Endodermal cell (in vitro differentiated cells): Measurements from ENCODE around the gene SERP2. TPM values are rescaled to one million over a fixed set of nuclear protein-coding genes. Genes with fewer than 3 reads are reported as not detected.

Experiments
- DNase-seq: peaks from one replicate; pipeline ENCODE4 v3.0.0-alpha.2; 2017
- H3K27ac ChIP-seq: 2 replicates; pipeline ENCODE4 v1.5.1; 2013; ENCODE audit warnings: mild to moderate bottlenecking, low read depth, low read length, moderate library complexity
- H3K27me3 ChIP-seq: 2 replicates; pipeline ENCODE4 v1.6.1; 2013; ENCODE audit warnings: mild to moderate bottlenecking, low read length, moderate library complexity; ENCODE audit not compliant: insufficient read depth, control insufficient read depth, poor library complexity, severe bottlenecking
- H3K36me3 ChIP-seq: 2 replicates; pipeline ENCODE4 v1.7.0; 2013; ENCODE audit warnings: mild to moderate bottlenecking, low read length, moderate library complexity; ENCODE audit not compliant: control insufficient read depth, insufficient read depth
- H3K4me1 ChIP-seq: one replicate; pipeline ENCODE4 v1.7.0; 2013; ENCODE audit warnings: low read length; ENCODE audit not compliant: control insufficient read depth, insufficient read depth
- H3K4me3 ChIP-seq: 2 replicates; pipeline ENCODE4 v1.5.1; 2013; ENCODE audit warnings: mild to moderate bottlenecking, low read length, moderate library complexity
- H3K9ac ChIP-seq: 2 replicates; pipeline ENCODE4 v1.6.1; 2013; ENCODE audit warnings: mild to moderate bottlenecking, low read length, moderate library complexity; ENCODE audit not compliant: poor library complexity, severe bottlenecking; ENCODE audit errors: extremely low read depth
- H3K9me3 ChIP-seq: 2 replicates; pipeline ENCODE4 v1.6.1; 2013; ENCODE audit warnings: mild to moderate bottlenecking, low read length, moderate library complexity; ENCODE audit not compliant: control insufficient read depth
- H3K27ac Mint-ChIP-seq: 2 replicates; pipeline ENCODE4 v1.8.0; 2020; ENCODE audit warnings: mixed read lengths
- H3K27me3 Mint-ChIP-seq: 2 replicates; pipeline ENCODE4 v1.8.0; 2021; ENCODE audit warnings: mild to moderate bottlenecking, mixed read lengths; ENCODE audit not compliant: insufficient read depth
- H3K36me3 Mint-ChIP-seq: 2 replicates; pipeline ENCODE4 v1.8.0; 2020; ENCODE audit warnings: low read depth, mixed read lengths
- H3K4me1 Mint-ChIP-seq: 2 replicates; pipeline ENCODE4 v1.8.0; 2020; ENCODE audit warnings: mixed read lengths
- H3K4me3 Mint-ChIP-seq: 2 replicates; pipeline ENCODE4 v1.8.0; 2020; ENCODE audit warnings: mild to moderate bottlenecking, moderate library complexity, mixed read lengths
- H3K9me3 Mint-ChIP-seq: 2 replicates; pipeline ENCODE4 v1.8.0; 2020; ENCODE audit warnings: mild to moderate bottlenecking, mixed read lengths
- WGBS, 2 experiments: methylation state at CpG; one replicate each; pipeline versions ENCODE4 v1.1.5 to v1.1.7; 2013; ENCODE audit warnings: missing lambda C conversion rate in 2 of 2, mixed read lengths in 1 of 2; ENCODE audit not compliant: insufficient coverage in 1 of 2, insufficient read length in 1 of 2; 5-methylcytosine and 5-hydroxymethylcytosine counted together
- total RNA-seq, 2 donors: library from RNA; stranded (reverse); fragmentation: NEBNext Ultra II Directional in 1 of 2; extraction: Animal tissue kit (Norgen Biotek cat#: 25700) in 1 of 2; gene quantifications; 2 replicates in 1 of 2; 3 replicates in 1 of 2; pipeline ENCODE4 v1.2.1, GENCODE V29; 2021
- TF ChIP-seq, protein P1 (sequence below): fragments of 200-600 bp; sonication (generic); conservative IDR thresholded peaks from 2 replicates; pipeline ENCODE4 v1.5.0; 2021; ENCODE audit warnings: antibody characterized with exemption, mild to moderate bottlenecking

SERP2 gene
- total RNA-seq, 2 donors from 2014 or later, result 2.9 to 3.5 TPM

DNA sequence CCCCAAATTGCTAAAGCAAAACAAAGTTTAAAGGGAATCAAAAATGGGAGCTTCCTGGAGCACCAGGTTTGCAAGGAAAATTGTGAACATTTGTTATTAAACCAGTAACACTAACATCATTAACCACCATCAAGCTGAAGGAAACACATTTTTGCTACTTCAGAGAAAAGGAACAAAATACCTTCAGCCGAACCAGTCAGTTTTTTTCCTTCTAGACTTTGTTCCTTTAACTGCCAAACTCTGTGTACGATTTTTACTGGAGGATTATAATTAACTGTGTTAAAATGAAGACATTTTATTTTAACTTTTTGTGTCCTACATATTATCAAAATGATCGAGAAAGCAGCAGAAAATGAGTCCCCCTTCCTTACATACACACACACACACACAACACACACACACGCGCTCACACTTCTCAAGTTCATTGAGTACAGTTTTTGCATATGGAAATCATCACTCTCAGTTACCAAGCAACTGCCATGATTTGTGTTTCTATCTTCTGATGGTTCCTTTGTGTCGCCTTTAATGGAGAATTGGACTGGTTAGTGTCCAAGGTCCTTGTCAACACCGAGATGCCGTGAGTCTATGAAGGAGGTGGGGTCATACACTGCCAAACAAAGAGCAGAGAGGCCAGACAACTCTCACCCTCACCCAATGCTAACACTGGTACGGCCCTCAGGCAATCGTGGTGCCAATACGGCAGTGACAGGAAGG lies 9.8 kb upstream of the SERP2 start:
- Histone ChIP-seq H3K4me3 (peak overlapping the region; percentile 13), H3K27ac (peak overlapping the region; percentile 42), H3K9ac (peak overlapping the region; percentile 9), H3K36me3 (no peaks in the 10 kb centered on the region), H3K27me3 (no peaks in the 10 kb centered on the region), H3K9me3 (no peaks in the 10 kb centered on the region), H3K4me1 (peaks cover 25% of the 10 kb centered on the region)
- no peaks in the 10 kb centered on the region for H3K9me3 Mint-ChIP-seq
- TF ChIP-seq, protein P1, sequence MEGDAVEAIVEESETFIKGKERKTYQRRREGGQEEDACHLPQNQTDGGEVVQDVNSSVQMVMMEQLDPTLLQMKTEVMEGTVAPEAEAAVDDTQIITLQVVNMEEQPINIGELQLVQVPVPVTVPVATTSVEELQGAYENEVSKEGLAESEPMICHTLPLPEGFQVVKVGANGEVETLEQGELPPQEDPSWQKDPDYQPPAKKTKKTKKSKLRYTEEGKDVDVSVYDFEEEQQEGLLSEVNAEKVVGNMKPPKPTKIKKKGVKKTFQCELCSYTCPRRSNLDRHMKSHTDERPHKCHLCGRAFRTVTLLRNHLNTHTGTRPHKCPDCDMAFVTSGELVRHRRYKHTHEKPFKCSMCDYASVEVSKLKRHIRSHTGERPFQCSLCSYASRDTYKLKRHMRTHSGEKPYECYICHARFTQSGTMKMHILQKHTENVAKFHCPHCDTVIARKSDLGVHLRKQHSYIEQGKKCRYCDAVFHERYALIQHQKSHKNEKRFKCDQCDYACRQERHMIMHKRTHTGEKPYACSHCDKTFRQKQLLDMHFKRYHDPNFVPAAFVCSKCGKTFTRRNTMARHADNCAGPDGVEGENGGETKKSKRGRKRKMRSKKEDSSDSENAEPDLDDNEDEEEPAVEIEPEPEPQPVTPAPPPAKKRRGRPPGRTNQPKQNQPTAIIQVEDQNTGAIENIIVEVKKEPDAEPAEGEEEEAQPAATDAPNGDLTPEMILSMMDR, result no peak
- WGBS, 2 experiments, result 89% methylated on average over 3 to 10 of the region's 11 CpGs
- no peaks in the 10 kb centered on the region for H3K36me3 Mint-ChIP-seq
- peaks cover 39% of the 10 kb centered on the region for H3K27me3 Mint-ChIP-seq
- H3K4me1 Mint-ChIP-seq, result peaks cover 29% of the 10 kb centered on the region
- H3K4me3 Mint-ChIP-seq, result no peak overlapping the region
- H3K27ac Mint-ChIP-seq, result no peak overlapping the region
- DNase-seq, result no peak

DNA sequence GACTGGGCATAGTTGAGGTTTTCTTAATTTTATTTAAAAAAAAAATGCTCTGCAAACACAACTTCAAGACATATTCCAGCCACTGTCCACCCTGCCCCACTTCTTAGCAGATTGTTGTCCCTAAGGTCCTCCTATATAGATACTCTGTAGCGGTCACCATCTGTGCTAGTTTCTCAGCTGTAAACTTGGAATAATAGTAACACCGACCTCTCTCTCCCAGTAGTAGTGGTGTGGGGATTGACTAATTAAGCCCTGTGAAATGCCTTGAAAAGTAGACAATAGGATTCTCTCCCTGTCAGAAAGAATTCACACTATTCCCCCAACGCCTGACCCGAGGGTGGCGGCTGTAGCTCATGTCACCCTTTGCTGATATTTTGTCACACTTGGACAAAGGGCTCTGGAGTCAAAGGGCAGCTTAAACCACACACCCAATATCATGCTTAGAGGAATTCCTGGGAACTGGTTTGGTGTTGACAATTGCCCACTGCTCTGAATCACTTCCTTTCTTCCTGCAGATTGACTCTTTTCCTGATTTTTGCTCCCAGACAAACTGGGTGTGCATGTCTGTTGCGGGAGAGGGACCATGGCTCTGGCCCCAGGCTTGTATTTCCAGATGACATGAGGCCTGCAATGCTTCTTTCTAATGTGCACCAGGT lies 9.2 kb upstream of the SERP2 start:
- TF ChIP-seq, protein P1, result no peak
- H3K4me3 ChIP-seq, result peak overlapping the region; percentile 52
- H3K4me3 Mint-ChIP-seq, result no peak overlapping the region
- H3K27me3 Mint-ChIP-seq, result peaks cover 40% of the 10 kb centered on the region
- H3K27ac Mint-ChIP-seq, result peak overlapping the region; percentile 38
- peaks cover 23% of the 10 kb centered on the region for H3K4me1 ChIP-seq
- no peaks in the 10 kb centered on the region for H3K9me3 ChIP-seq
- WGBS, 2 experiments, result 47 to 78% methylated on average over 1 to 6 of the region's 6 CpGs
- peaks cover 26% of the 10 kb centered on the region for H3K4me1 Mint-ChIP-seq
- no peaks in the 10 kb centered on the region for H3K36me3 ChIP-seq
- no peaks in the 10 kb centered on the region for H3K9me3 Mint-ChIP-seq
- peak; percentile 85 for DNase-seq
- peak overlapping the region; percentile 75 for H3K27ac ChIP-seq
- H3K9ac ChIP-seq, result peak overlapping the region; percentile 39
- no peaks in the 10 kb centered on the region for H3K36me3 Mint-ChIP-seq
- no peaks in the 10 kb centered on the region for H3K27me3 ChIP-seq

DNA sequence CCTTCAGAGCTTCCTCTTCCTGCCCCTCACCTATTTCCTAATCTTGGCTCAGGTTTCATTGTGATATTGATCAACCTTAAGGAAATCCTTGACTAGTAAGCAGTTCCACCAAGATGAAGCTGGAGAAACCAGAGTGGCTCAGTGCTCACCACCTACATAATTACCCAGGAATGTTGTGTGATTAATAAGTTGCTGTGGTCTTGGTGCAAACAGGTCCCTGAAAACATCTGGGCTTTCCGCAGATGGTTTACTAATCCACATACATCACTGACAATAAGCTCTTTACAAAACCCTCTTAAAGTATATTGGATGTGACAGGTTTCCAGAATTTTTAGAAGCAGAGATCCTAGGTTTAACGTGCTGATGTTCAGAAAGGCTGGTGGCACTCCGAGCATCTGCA lies 8.6 kb upstream of the SERP2 start:
- DNase-seq, result no peak
- H3K27ac Mint-ChIP-seq, result peak overlapping the region; percentile 38
- H3K36me3 ChIP-seq, result no peaks in the 10 kb centered on the region
- no peaks in the 10 kb centered on the region for H3K36me3 Mint-ChIP-seq
- H3K4me1 Mint-ChIP-seq, result peaks cover 25% of the 10 kb centered on the region
- no peak overlapping the region for H3K4me3 Mint-ChIP-seq
- H3K9me3 Mint-ChIP-seq, result no peaks in the 10 kb centered on the region
- H3K27me3 Mint-ChIP-seq, result peaks cover 39% of the 10 kb centered on the region
- WGBS, 2 experiments, result 80 to 100% methylated on average over 1 to 3 of the region's 3 CpGs
- H3K4me3 ChIP-seq, result peak overlapping the region; percentile 52
- H3K4me1 ChIP-seq, result peaks cover 23% of the 10 kb centered on the region
- H3K27ac ChIP-seq, result peak overlapping the region; percentile 75
- H3K27me3 ChIP-seq, result no peaks in the 10 kb centered on the region
- no peaks in the 10 kb centered on the region for H3K9me3 ChIP-seq
- TF ChIP-seq, protein P1, result no peak
- peak overlapping the region; percentile 39 for H3K9ac ChIP-seq
